Pancreas (tissue), 10 donors: Measurements from ENCODE around the gene PHLDB3. TPM values are rescaled to one million over a fixed set of nuclear protein-coding genes. Genes with fewer than 3 reads are reported as not detected.

Experiments
- ATAC-seq, 4 donors: fragments of 200-7000 bp; cut with Tn5 transposase; one replicate each; pipeline versions ENCODE4 v1.8.0 to v1.9.1; 2020; ENCODE audit warnings: mild to moderate bottlenecking in 4 of 4, moderate library complexity in 4 of 4
- DNase-seq, 6 donors: peaks; one replicate each; pipeline ENCODE4 v3.0.0-alpha.2; 2020
- FAIRE-seq: peaks from 2 replicates; lab custom pipeline; 2012; peaks lifted over from hg19 to GRCh38; lab: Jason Lieb, UNC
- H3K27ac ChIP-seq, 4 donors: fragments of 200-600 bp; sonication (generic); 1 replicate in 3 of 4; 2 replicates in 1 of 4; pipeline versions ENCODE4 v1.5.0 to v1.8.0; 2020
- H3K27me3 ChIP-seq, 4 donors: fragments of 200-600 bp; one replicate each; pipeline ENCODE4 v1.8.0; 2021
- H3K36me3 ChIP-seq, 3 donors: fragments of 200-600 bp; sonication (generic) in 1 of 3; one replicate each; pipeline versions ENCODE4 v1.5.0 to v1.8.0; 2020 to 2021
- H3K4me1 ChIP-seq, 3 donors: fragments of 200-600 bp; one replicate each; pipeline ENCODE4 v1.8.0; 2021
- H3K4me3 ChIP-seq, 4 donors: fragments of 200-600 bp; sonication (generic) in 2 of 4; one replicate each; pipeline versions ENCODE4 v1.5.0 to v1.8.0; 2020 to 2021
- H3K9me3 ChIP-seq, 4 donors: fragments of 200-600 bp; one replicate each; pipeline ENCODE4 v1.8.0; 2021
- WGBS, 2 donors: extraction: QIAGEN DNeasy Blood & Tissue Kit; methylation state at CpG; one replicate each; pipeline ENCODE4 v1.1.7; 2013; 5-methylcytosine and 5-hydroxymethylcytosine counted together
- intact Hi-C, 3 donors: fragments of 100-400 bp; cut with DNase I; formaldehyde crosslinking; loops; one replicate each; pipeline versions ENCODE4 v1.11.1 to v1.14.2; 2022
- polyA plus RNA-seq, 2 donors: library from polyadenylated mRNA; stranded (reverse); fragments of 200-250 nt; gene quantifications; one replicate each; pipeline ENCODE4 v1.2.3, GENCODE V29; 2013
- total RNA-seq, 6 donors: library from RNA; stranded (reverse); fragmentation: NEBNext Ultra II Directional in 4 of 6; extraction: Animal tissue kit (Norgen Biotek cat#: 25700) in 4 of 6; gene quantifications; one replicate each; pipeline versions ENCODE4 v1.2.1 to v1.2.4, GENCODE V29; 2021 to 2023
- TF ChIP-seq, protein P1 (sequence below), 4 donors: fragments of 200-600 bp; sonication (generic) in 3 of 4; IDR thresholded peaks; one replicate each; pipeline versions ENCODE4 v1.5.0 to v1.8.0; 2021; ENCODE audit warnings: antibody characterized with exemption in 4 of 4
- donor health status: healthy with polysubstance abuse.
- donor health status: DM: no; HTN: no; CAD: no; lungs with moderate emphysema.
- donor health status: DM: no; HTN: no; CAD: no.
- donor health status: control.
- donor health status: control.
- donor health status: Bipolar disorder and iron deficiency.
- donor health status: DM: yes; HTN: yes; CAD: no.
- donor health status: DM: no; HTN: no; CAD: no.
- donor health status: DM: no; HTN: no; CAD: no.
- donor health status: DM: yes; HTN: yes; CAD: no.

Gene PHLDB3
- total and polyA plus RNA-seq, 8 donors: 7.2 to 33.7 (median 10.7) TPM

DNA sequence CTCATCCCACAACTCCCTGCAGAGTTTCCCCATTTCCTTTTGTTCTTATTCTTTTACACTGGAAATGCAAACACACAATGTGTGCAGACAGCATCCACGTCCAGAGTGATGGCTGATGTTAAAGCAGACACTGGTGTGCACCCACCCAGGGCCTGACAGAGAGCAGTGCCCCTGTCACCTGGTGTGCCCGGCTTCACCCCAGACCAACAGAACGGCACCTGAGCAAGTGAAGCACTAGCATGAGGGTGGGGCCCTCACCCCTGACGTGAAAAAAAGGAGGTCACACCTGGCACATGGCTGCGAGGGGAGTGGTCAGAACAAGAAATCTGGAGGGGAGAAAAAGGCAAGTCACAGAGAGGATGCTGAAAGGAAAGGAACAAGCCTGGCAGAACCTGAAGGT is 40.7 kb upstream of the PHLDB3 start:
- H3K27ac ChIP-seq: no peak overlapping the region
- FAIRE-seq (no peak), DNase-seq (no peak), ATAC-seq (no peak)
- no peaks in the 10 kb centered on the region for H3K9me3 ChIP-seq
- H3K4me1 ChIP-seq: no peaks in the 10 kb centered on the region
- H3K4me3 ChIP-seq: no peak overlapping the region
- intact Hi-C loops: no loop called here
- TF ChIP-seq, protein P1, sequence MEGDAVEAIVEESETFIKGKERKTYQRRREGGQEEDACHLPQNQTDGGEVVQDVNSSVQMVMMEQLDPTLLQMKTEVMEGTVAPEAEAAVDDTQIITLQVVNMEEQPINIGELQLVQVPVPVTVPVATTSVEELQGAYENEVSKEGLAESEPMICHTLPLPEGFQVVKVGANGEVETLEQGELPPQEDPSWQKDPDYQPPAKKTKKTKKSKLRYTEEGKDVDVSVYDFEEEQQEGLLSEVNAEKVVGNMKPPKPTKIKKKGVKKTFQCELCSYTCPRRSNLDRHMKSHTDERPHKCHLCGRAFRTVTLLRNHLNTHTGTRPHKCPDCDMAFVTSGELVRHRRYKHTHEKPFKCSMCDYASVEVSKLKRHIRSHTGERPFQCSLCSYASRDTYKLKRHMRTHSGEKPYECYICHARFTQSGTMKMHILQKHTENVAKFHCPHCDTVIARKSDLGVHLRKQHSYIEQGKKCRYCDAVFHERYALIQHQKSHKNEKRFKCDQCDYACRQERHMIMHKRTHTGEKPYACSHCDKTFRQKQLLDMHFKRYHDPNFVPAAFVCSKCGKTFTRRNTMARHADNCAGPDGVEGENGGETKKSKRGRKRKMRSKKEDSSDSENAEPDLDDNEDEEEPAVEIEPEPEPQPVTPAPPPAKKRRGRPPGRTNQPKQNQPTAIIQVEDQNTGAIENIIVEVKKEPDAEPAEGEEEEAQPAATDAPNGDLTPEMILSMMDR (IDR thresholded peaks at IDR 0.05): no peak
- WGBS, 2 donors: 93 to 95% methylated on average over 5 of the region's 5 CpGs
- H3K36me3 ChIP-seq: peaks cover 0 to 11% (median 0%) of the 10 kb centered on the region in 3 donors
- H3K27me3 ChIP-seq: no peaks in the 10 kb centered on the region

DNA sequence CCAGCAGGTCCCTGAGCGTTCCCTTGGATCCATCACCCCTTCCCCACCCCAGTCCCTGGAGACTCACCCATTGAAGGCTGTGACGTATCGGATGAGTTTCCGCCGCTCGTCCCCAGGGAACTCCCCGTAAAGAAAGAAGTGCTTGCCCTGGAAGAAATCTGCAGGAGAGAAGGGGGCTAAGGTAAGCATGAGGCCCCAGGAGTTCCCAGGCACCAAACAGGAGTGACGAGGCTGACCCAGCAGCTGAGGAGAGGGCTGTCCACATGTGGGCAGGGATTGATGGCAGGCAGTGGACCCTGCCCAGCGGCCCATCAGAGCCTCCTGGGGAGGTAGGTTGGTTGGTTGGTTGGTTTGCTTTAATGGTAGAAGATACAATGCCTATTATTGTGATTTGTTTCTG is 39.5 kb upstream of the PHLDB3 start:
- FAIRE-seq (no peak), ATAC-seq (no peak)
- WGBS, 2 donors: 95% methylated on average over 9 of the region's 9 CpGs

GRCh38 chr19:43541920-43542650 is 37.5 kb upstream of the PHLDB3 start:
- Histone ChIP-seq H3K27ac (no peak overlapping the region), H3K36me3 (peaks cover 0 to 11% (median 0%) of the 10 kb centered on the region in 3 donors), H3K4me1 (no peaks in the 10 kb centered on the region), H3K4me3 (no peak overlapping the region), H3K9me3 (no peaks in the 10 kb centered on the region), H3K27me3 (no peaks in the 10 kb centered on the region)
- intact Hi-C loops: loop anchor here in 1 of 3 donors (5.0 kb wide), 1 partner anchor 110 kb away; no protein-coding TSS in a partner anchor
- TF ChIP-seq, protein P1 (IDR thresholded peaks at IDR 0.05): no peak
- WGBS, 2 donors: 93 to 95% methylated on average over 5 of the region's 5 CpGs
- ATAC-seq (no peak), FAIRE-seq (no peak), DNase-seq (no peak)

More for the DNA sequence above, 39.5 kb upstream of the PHLDB3 start:
- intact Hi-C loops: loop anchor here in 1 of 3 donors (5.0 kb wide), 1 partner anchor 108 kb away; no protein-coding TSS in a partner anchor
- TF ChIP-seq, protein P1 (IDR thresholded peaks at IDR 0.05): no peak
- Histone ChIP-seq H3K9me3 (no peaks in the 10 kb centered on the region), H3K4me1 (no peaks in the 10 kb centered on the region), H3K27ac (no peak overlapping the region), H3K4me3 (no peak overlapping the region), H3K36me3 (peaks cover 0 to 11% (median 0%) of the 10 kb centered on the region in 3 donors), H3K27me3 (no peaks in the 10 kb centered on the region)
- DNase-seq: no peak

DNA sequence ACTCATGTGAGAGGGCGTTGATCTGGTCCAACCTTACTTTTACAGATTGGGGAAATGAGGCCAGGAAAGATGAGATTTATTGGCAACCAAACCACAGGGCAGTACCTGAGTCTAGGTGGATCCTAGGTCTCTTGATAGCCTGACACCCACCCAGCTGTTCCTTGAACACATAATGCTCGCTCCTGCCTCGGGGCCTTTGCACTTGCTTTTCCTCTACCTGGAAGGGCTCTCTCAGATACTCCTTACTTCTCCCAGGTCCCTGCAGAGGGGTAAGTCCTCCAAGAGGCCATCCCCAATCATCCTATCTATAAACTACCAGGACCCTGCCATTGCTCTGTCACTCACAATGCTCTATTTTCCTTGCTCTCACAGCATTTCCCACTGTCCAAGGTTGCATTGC is 35.8 kb upstream of the PHLDB3 start:
- Histone ChIP-seq H3K27ac (no peak overlapping the region), H3K4me3 (no peak overlapping the region), H3K9me3 (no peaks in the 10 kb centered on the region), H3K36me3 (peaks cover 0 to 11% (median 0%) of the 10 kb centered on the region in 3 donors), H3K27me3 (no peaks in the 10 kb centered on the region), H3K4me1 (no peaks in the 10 kb centered on the region)
- intact Hi-C loops: loop anchor here in 1 of 3 donors (5.0 kb wide), 1 partner anchor 112 kb away; no protein-coding TSS in a partner anchor
- no peak for DNase-seq
- WGBS, 2 donors: 96 to 98% methylated on average over 3 of the region's 3 CpGs
- no peak for ATAC-seq
- FAIRE-seq: no peak
- TF ChIP-seq, protein P1 (IDR thresholded peaks at IDR 0.05): no peak

DNA sequence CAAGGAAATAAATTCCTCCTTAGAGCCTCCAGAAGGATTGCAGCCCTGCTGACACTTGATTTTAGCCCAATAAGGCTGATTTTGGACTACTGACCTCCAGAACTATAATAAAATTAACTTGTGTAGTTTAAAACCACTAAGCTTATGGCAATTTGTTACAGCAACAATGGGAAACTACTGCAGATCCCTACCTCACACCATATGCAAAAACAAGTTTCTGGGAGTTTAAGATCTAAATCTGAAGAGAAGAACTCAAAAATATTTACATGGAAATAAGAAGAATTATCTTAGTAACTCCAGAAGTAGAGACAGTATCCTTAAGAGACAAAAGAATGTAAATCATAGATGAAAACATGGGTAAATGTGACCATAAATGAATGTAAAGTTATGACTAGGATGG is 34.4 kb upstream of the PHLDB3 start:
- no peak for DNase-seq
- Histone ChIP-seq H3K4me1 (peaks cover 0 to 4% (median 0%) of the 10 kb centered on the region in 3 donors), H3K4me3 (no peak overlapping the region), H3K9me3 (no peaks in the 10 kb centered on the region), H3K27me3 (no peaks in the 10 kb centered on the region), H3K27ac (no peak overlapping the region), H3K36me3 (peaks cover 0 to 5% (median 0%) of the 10 kb centered on the region in 3 donors)
- intact Hi-C loops: no loop called here
- ATAC-seq: no peak
- FAIRE-seq: no peak
- TF ChIP-seq, protein P1 (IDR thresholded peaks at IDR 0.05): no peak
